Measurements from ENCODE around the gene SMS. TPM values are rescaled to one million over a fixed set of nuclear protein-coding genes. Genes with fewer than 3 reads are reported as not detected.

The SMS gene
- total and polyA plus RNA-seq, 2 of the 13 experiments (the other 11 are each of a cell fraction or from before 2014, with no cell fraction given): 40.5 to 91.9 TPM

DNA sequence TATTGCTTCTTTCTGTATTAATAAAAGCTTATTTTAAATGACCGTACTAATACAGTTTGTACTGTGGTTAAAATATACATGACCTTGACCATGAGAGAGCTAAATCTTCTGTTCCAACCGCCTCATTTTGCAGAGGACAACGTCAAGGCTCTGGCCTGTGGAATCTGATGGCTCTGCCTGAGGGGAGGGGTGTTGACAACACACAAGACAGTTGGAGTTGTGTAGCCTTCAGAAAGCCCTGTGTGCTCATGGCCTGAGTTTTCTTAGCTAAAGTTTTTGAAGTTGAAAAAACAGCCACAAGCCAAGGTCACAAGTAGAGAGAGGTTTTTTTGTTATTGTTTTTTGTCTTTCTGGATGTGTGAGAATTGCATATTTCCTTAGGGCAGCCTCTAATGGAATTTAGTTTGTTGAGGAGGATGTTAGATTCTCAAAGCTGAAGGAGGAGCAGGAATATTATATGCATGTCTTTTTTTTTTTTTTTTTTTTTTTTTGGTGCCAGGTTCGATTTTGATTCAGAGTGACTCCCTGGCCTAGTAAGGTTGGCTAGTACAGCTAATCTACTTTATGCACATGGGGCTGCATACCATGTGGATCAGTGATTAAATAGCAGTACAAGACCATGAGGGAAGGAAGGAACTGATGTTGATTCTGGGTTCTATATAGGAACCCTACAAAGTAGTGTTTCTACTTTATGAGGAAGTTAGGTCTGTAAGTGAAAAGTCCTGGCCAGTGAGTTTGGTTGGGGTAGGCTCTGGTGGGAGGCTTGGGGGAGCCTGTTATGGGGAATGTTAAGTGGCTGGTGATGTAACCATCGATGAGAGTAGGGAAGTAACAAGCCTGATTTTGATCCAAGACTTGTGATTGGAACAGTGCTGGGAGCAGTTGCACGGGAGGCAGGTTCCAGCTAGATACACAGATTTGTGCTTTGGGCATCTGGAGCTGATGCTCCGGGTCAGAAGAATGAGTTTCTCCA lies 20.3 kb downstream of the SMS start:
- H3K36me3 ChIP-seq (replicated peaks in 1 of 2; ENCODE audit: control insufficient read depth in 1 of 2, insufficient read depth in 2 of 2, low read length in 2 of 2): no peaks in the 10 kb centered on the region
- WGBS (ENCODE audit: low lambda C conversion rate): 43% methylated on average over 7 of the region's 7 CpGs
- no peak overlapping the region for H3K4me3 ChIP-seq (replicated peaks in 1 of 3; ENCODE audit: insufficient read depth in 1 of 3, low read depth in 2 of 3, low read length in 3 of 3)
- FAIRE-seq (no peak), ATAC-seq (peak; percentile 75), DNase-seq (ENCODE audit: low spot score) (peak; percentile 27)
- no TSS peak for BruUV-seq (replicated peaks)
- H3K27me3 ChIP-seq (ENCODE audit: control insufficient read depth in 1 of 2, insufficient read depth in 2 of 2, low read length in 2 of 2): no peaks in the 10 kb centered on the region
- no peak overlapping the region for H3K27ac ChIP-seq (ENCODE audit: extremely low read length, insufficient read depth, low read length)
- peaks cover 31% of the 10 kb centered on the region for H3K4me1 ChIP-seq (ENCODE audit: insufficient read depth, low read length)
- H3K9me3 ChIP-seq (ENCODE audit: low read length): no peaks in the 10 kb centered on the region
- H3K4me2 ChIP-seq (ENCODE audit: low read depth, low read length): no peak overlapping the region
- no peak overlapping the region for H2AFZ ChIP-seq (ENCODE audit: low read length)
- intact Hi-C loops (cut with micrococcal nuclease; ENCODE audit: unreplicated experiment) (no loop called here), in situ Hi-C loops (cut with HindIII; ENCODE audit: extremely low pct_ligation_motif_present, low pct_unique_long_range_greater_than_20kb) (no loop called here)
- POLR2A ChIA-PET: no interaction called here
- CTCF ChIA-PET (ENCODE audit: low intra/inter-chr PET ratio, low total read pairs): no interaction called here
- peaks cover 81% of the 10 kb centered on the region for H3K79me2 ChIP-seq (ENCODE audit: insufficient read depth, low read length)
- peaks cover 14% of the 10 kb centered on the region for H4K20me1 ChIP-seq (ENCODE audit: insufficient read depth, low read length)
- no peak overlapping the region for H3K9ac ChIP-seq (ENCODE audit: insufficient read depth, low read depth, low read length)
- TF ChIP-seq PCBP1 (IDR thresholded peaks at IDR 0.05; ENCODE audit: borderline replicate concordance, low read depth, low read length): no peak
- TF ChIP-seq STAT5B (CRISPR knock-in tag; IDR thresholded peaks at IDR 0.05): no peak
- TF ChIP-seq FOXO4 (CRISPR knock-in tag; conservative IDR thresholded peaks at IDR 0.05): no peak
- 0 out of 2 replicates have a peak, but pooled peaks have one; percentile 13 for TF ChIP-seq FOXA3 (CRISPR knock-in tag; IDR thresholded peaks at IDR 0.05)
- TF ChIP-seq TEAD3 (CRISPR knock-in tag; optimal IDR thresholded peaks at IDR 0.05; ENCODE audit: borderline replicate concordance): peak; percentile 19
- TF ChIP-seq SOX5 (CRISPR knock-in tag; IDR thresholded peaks at IDR 0.05; ENCODE audit: borderline replicate concordance): peak; percentile 12; the same call in 1 of the 2 replicates
- TF ChIP-seq REL (CRISPR knock-in tag; conservative IDR thresholded peaks at IDR 0.05): no peak
- no peak for TF ChIP-seq TBP (CRISPR knock-in tag; IDR thresholded peaks at IDR 0.05)
- no peak for TF ChIP-seq AKNA (CRISPR knock-in tag; IDR thresholded peaks at IDR 0.05; ENCODE audit: borderline replicate concordance)
- no peak for TF ChIP-seq ZBTB14 (CRISPR knock-in tag; IDR thresholded peaks at IDR 0.05)
- no peak for TF ChIP-seq ZNF180 (CRISPR knock-in tag; IDR thresholded peaks at IDR 0.05; ENCODE audit: borderline replicate concordance, low read depth)
- no peak for TF ChIP-seq ZFP37 (CRISPR knock-in tag; IDR thresholded peaks at IDR 0.05; ENCODE audit: borderline replicate concordance)
- TF ChIP-seq FOXA1 (IDR thresholded peaks at IDR 0.05): no peak
- 0 out of 2 replicates have a peak, but pooled peaks have one; percentile 37 for TF ChIP-seq FOXA1 (CRISPR knock-in tag; IDR thresholded peaks at IDR 0.05)
- TF ChIP-seq SOX13 (IDR thresholded peaks at IDR 0.05): no peak
- 0 out of 4 replicates have a peak, but pooled peaks of 1 of the 2 experiments have one; percentile 21 for TF ChIP-seq SOX13 (CRISPR knock-in tag; conservative IDR thresholded peaks at IDR 0.05 in 1 of 2, IDR thresholded peaks at IDR 0.05 in 1 of 2)

All from HepG2 (cell line).